GM21786 (cell line): ENCODE measurements around the gene YY1.

Source experiments
- ATAC-seq: cut with Tn5 transposase; IDR thresholded peaks from one replicate; pipeline ENCODE4 v1.9.1; 2021; ENCODE audit not compliant: unreplicated experiment

YY1 gene

GRCh38 chr14:100332071-100332639, 93.2 kb downstream of the YY1 start:
- no peak for ATAC-seq
